IMR-90 (cell line): Measurements from ENCODE around the gene C20orf144. TPM values are rescaled to one million over a fixed set of nuclear protein-coding genes. Genes with fewer than 3 reads are reported as not detected.
A peak's percentile ranks its signal among the peaks of the same experiment; 100 is the strongest.

Experiments used
- ATAC-seq: fragments of 200-7000 bp; cut with Tn5 transposase; 2 replicates; pipeline ENCODE4 v1.9.1; 2020; ENCODE audit warnings: low read depth, mild to moderate bottlenecking, moderate library complexity
- BruUV-seq: library from RNA; stranded (reverse); fragments of 400-500 nt; replicated peaks from 2 replicates; lab custom pipeline; 2021; lab: Mats Ljungman, UMichigan
- CTCF ChIA-PET: fragments of 300-600 bp; formaldehyde crosslinking; extraction: SDS; loops from one replicate; lab custom pipeline; 2021; ENCODE audit warnings: antibody characterized with exemption; lab: Yijun Ruan, JAX
- POLR2A ChIA-PET: fragments of 300-600 bp; sonication (Branson Sonifier 250); formaldehyde crosslinking; loops from one replicate; lab custom pipeline; 2022; ENCODE audit warnings: antibody characterized with exemption; ENCODE audit not compliant: unreplicated experiment; lab: Charles Lee
- DNase-seq: peaks from one replicate; pipeline ENCODE4 v3.0.0; 2013
- H2AFZ ChIP-seq: replicated peaks from 2 replicates; pipeline ENCODE3; 2013; ENCODE audit warnings: low read length, mild to moderate bottlenecking; ENCODE audit not compliant: poor library complexity
- H2AK5ac ChIP-seq: 2 replicates; pipeline ENCODE4 v1.6.1; 2013; ENCODE audit warnings: low read depth, low read length, inconsistent platforms
- H2AK9ac ChIP-seq: replicated peaks from 2 replicates; pipeline ENCODE3; 2013; ENCODE audit warnings: mild to moderate bottlenecking, low read depth, low read length, moderate library complexity; ENCODE audit not compliant: poor library complexity
- H2BK120ac ChIP-seq: 2 replicates; pipeline ENCODE4 v1.6.1; 2013; ENCODE audit warnings: low read depth, low read length, inconsistent platforms
- H2BK15ac ChIP-seq: 3 replicates; pipeline ENCODE4 v1.6.1; 2013; ENCODE audit warnings: low read depth, low read length, inconsistent platforms
- H2BK20ac ChIP-seq: 2 replicates; pipeline ENCODE4 v1.6.1; 2013; ENCODE audit warnings: low read depth, mild to moderate bottlenecking, inconsistent platforms, low read length, moderate library complexity
- H2BK5ac ChIP-seq: 2 replicates; pipeline ENCODE4 v1.6.1; 2013; ENCODE audit warnings: mild to moderate bottlenecking, low read depth, low read length, inconsistent platforms; ENCODE audit not compliant: poor library complexity, severe bottlenecking
- H3K14ac ChIP-seq: replicated peaks from 2 replicates; pipeline ENCODE4 v1.6.1; 2013; ENCODE audit warnings: low read depth, low read length, inconsistent platforms
- H3K18ac ChIP-seq: 2 replicates; pipeline ENCODE4 v1.6.1; 2013; ENCODE audit warnings: low read depth, low read length, control low read depth
- H3K23ac ChIP-seq: 2 replicates; pipeline ENCODE4 v1.6.1; 2013; ENCODE audit warnings: low read depth, low read length, inconsistent platforms
- H3K27ac ChIP-seq: 2 replicates; pipeline ENCODE4 v1.5.1; 2013; ENCODE audit warnings: mild to moderate bottlenecking, control low read depth, low read length; ENCODE audit not compliant: insufficient read depth
- H3K27me3 ChIP-seq: 2 replicates; pipeline ENCODE4 v1.6.1; 2013; ENCODE audit warnings: low read length; ENCODE audit not compliant: control insufficient read depth, insufficient read depth
- H3K36me3 ChIP-seq: 2 replicates; pipeline ENCODE4 v1.6.1; 2013; ENCODE audit warnings: low read length, mixed read lengths; ENCODE audit not compliant: control insufficient read depth, insufficient read depth
- H3K4ac ChIP-seq: 2 replicates; pipeline ENCODE4 v1.6.1; 2013; ENCODE audit warnings: low read depth, low read length, inconsistent platforms
- H3K4me1 ChIP-seq: 2 replicates; pipeline ENCODE4 v1.6.1; 2013; ENCODE audit warnings: low read length, mixed read lengths; ENCODE audit not compliant: control insufficient read depth, insufficient read depth
- H3K4me2 ChIP-seq: 2 replicates; pipeline ENCODE4 v1.6.1; 2013; ENCODE audit warnings: low read depth, mild to moderate bottlenecking, control low read depth, low read length, moderate library complexity
- H3K4me3 ChIP-seq: 2 replicates; pipeline ENCODE4 v1.5.1; 2013; ENCODE audit warnings: low read depth, mild to moderate bottlenecking, control low read depth, low read length, moderate library complexity; ENCODE audit not compliant: insufficient read depth
- H3K56ac ChIP-seq: 2 replicates; pipeline ENCODE4 v1.6.1; 2013; ENCODE audit warnings: low read length, inconsistent platforms; ENCODE audit not compliant: insufficient read depth; ENCODE audit errors: extremely low read depth
- H3K79me1 ChIP-seq, 2 experiments: 2 replicates each; pipeline ENCODE4 v1.6.1; 2013; ENCODE audit warnings: low read length in 2 of 2, inconsistent platforms in 1 of 2, low read depth in 1 of 2
- H3K9ac ChIP-seq: 2 replicates; pipeline ENCODE4 v1.6.1; 2013; ENCODE audit warnings: low read depth, low read length, control low read depth
- H3K9me1 ChIP-seq: 2 replicates; pipeline ENCODE4 v1.6.1; 2013; ENCODE audit warnings: low read length, inconsistent platforms; ENCODE audit not compliant: insufficient read depth
- H3K9me3 ChIP-seq: 2 replicates; pipeline ENCODE4 v1.6.1; 2013; ENCODE audit warnings: low read length; ENCODE audit not compliant: control insufficient read depth, insufficient read depth
- H4K20me1 ChIP-seq: 2 replicates; pipeline ENCODE4 v1.6.1; 2013; ENCODE audit warnings: low read length, inconsistent platforms; ENCODE audit not compliant: insufficient read depth
- H4K5ac ChIP-seq: 2 replicates; pipeline ENCODE4 v1.6.1; 2013; ENCODE audit warnings: mild to moderate bottlenecking, low read depth, low read length, control low read depth
- H4K8ac ChIP-seq, 2 experiments: 2 replicates each; pipeline ENCODE4 v1.6.1; 2013; ENCODE audit warnings: low read depth in 2 of 2, low read length in 2 of 2, control low read depth in 1 of 2, inconsistent platforms in 1 of 2
- H4K91ac ChIP-seq: 2 replicates; pipeline ENCODE4 v1.6.1; 2013; ENCODE audit warnings: low read depth, low read length, inconsistent platforms; ENCODE audit not compliant: insufficient read depth
- MAZ ChIP-seq: IDR thresholded peaks from 2 replicates; pipeline ENCODE4 v1.6.1; 2012; ENCODE audit warnings: low read depth, mild to moderate bottlenecking, low read length, improper control_type of control experiment, moderate library complexity, borderline replicate concordance
- RAD21 ChIP-seq: IDR thresholded peaks from 2 replicates; pipeline ENCODE4 v1.6.1; 2012; ENCODE audit warnings: low read length, improper control_type of control experiment
- WGBS, 2 experiments: methylation state at CpG; one replicate each; pipeline versions ENCODE4 v1.1.5 to v1.1.7; 2013; ENCODE audit warnings: missing lambda C conversion rate in 2 of 2; ENCODE audit not compliant: insufficient read length in 1 of 2; ENCODE audit errors: extremely low coverage in 2 of 2; 5-methylcytosine and 5-hydroxymethylcytosine counted together
- dilution Hi-C: fragments of 300-500 bp; cut with HindIII; formaldehyde crosslinking; loops from one replicate; pipeline ENCODE4 v1.14.3; 2018; ENCODE audit warnings: low sequenced_read_pairs; ENCODE audit not compliant: unreplicated experiment
- in situ Hi-C: fragments of 300-500 bp; cut with MboI; formaldehyde crosslinking; loops from 3 replicates; pipeline ENCODE4 v1.14.3; 2019; ENCODE audit warnings: low sequenced_read_pairs, inconsistent platforms, mixed read lengths
- intact Hi-C: fragments of 100-400 bp; cut with micrococcal nuclease; formaldehyde crosslinking; loops from 2 replicates; pipeline ENCODE4 v1.10.0; 2022
- polyA plus RNA-seq, 3 experiments: library from polyadenylated mRNA; depleted of rRNA; stranded (reverse); fragments of >200 nt; gene quantifications; 2 replicates each; pipeline ENCODE4 v1.2.3, GENCODE V29; 2012; ENCODE audit warnings: low replicate concordance in 1 of 3
- total RNA-seq: library from RNA; depleted of rRNA; stranded (reverse); fragments of >200 nt; gene quantifications from 2 replicates; pipeline ENCODE4 v1.2.3, GENCODE V29; 2012

C20orf144 gene
- total and polyA plus RNA-seq, 2 of the 4 experiments (the other 2 are of a cell fraction): under 0.01 to 0.19 TPM

DNA sequence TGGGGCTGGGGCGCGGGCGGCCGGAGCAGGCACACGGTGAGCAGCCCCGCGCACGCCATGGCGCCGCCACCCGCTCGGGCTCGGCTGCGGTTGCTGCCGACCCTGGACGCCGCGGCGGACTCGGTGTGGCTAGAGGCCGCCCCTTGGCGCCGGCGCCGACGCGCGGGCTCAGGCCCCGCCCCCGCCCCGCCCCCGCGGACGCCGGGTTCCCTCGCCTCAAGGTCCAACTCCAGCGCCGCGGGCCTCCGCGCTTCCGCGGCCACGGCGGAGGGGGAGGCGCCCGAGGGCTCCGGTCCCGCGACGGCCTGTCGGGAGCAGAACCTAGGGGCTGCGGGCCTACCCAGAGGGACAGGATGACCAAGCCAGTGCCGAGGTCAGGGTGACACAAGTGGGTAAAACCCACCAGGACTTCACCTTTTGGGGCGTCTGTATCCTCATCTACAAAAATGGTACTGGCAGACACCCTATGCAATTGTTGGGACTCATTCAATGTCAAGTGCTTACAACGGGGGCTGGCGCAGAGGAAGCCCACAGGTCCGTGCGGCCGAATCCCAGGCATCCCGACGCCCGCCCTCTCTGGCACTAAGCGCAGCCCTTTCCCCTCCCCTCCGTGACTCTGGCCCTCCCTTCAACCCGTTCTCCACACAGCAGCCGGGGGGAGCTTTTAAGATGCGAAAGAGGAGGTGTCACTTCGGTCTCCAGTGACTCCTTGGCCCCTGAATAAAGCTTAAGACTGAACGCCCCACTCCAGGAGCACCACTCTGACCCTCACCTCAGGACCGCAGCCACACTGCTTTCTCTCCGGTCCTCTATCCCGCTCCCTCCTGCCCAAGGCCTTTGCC is 12.4 kb downstream of the C20orf144 start, which contains the start of gene NECAB3:
TSS of gene NECAB3 (minus strand) at position 135 of the 842 bp plus-strand sequence. CDS start at position 59, 76 bp downstream.
- BruUV-seq: no TSS peak
- ATAC-seq: peak; percentile 94
- Histone ChIP-seq H3K9ac (peak within 1 kb of the TSS; percentile 99), H3K27me3 (no peaks in the 10 kb centered on the region), H4K20me1 (peaks cover 16% of the 10 kb centered on the region; the same call in 1 of the 2 replicates), H2BK120ac (peak within 1 kb of the TSS; percentile 71), H3K27ac (peak within 1 kb of the TSS; percentile 78), H3K4me1 (peaks cover 27% of the 10 kb centered on the region), H3K14ac (peak within 1 kb of the TSS; percentile 100), H3K56ac (peak within 1 kb of the TSS; percentile 53; the same call in 1 of the 2 replicates), H3K9me1 (peaks cover 18% of the 10 kb centered on the region), H4K8ac (peak within 1 kb of the TSS; percentile 79 to 96), H3K79me1 (peaks cover 8 to 53% of the 10 kb centered on the region in 2 experiments; a peak in 3 of 4 replicates), H3K36me3 (peaks cover 8% of the 10 kb centered on the region; the same call in 1 of the 2 replicates), H3K4me3 (peak within 1 kb of the TSS; percentile 94), H2AK9ac (peak within 1 kb of the TSS; percentile 97), H2BK5ac (peak within 1 kb of the TSS; percentile 70), H3K4ac (peak within 1 kb of the TSS; percentile 96), H3K4me2 (peak within 1 kb of the TSS; percentile 99), H2BK20ac (peak within 1 kb of the TSS; percentile 40), H3K23ac (peak within 1 kb of the TSS; percentile 96), H3K18ac (peak within 1 kb of the TSS; percentile 85), H2AFZ (peak within 1 kb of the TSS; percentile 92), H2AK5ac (peak within 1 kb of the TSS; percentile 98), H3K9me3 (no peaks in the 10 kb centered on the region), H2BK15ac (peak within 1 kb of the TSS; percentile 80; the same call in 1 of the 3 replicates), H4K91ac (peak within 1 kb of the TSS; percentile 81), H4K5ac (peak within 1 kb of the TSS; percentile 78)
- dilution Hi-C loops (no loop called here), in situ Hi-C loops (no loop called here), intact Hi-C loops (no loop called here)
- CTCF ChIA-PET: no interaction called here
- TF ChIP-seq MAZ: peak; percentile 65; the same call in 1 of the 2 replicates
- no peak for TF ChIP-seq RAD21
- peak; percentile 59 for DNase-seq
- POLR2A ChIA-PET: interaction anchor here (0.6 kb wide), 1 partner anchor 255 kb away, joined by 4 read pairs; no protein-coding TSS in a partner anchor
- WGBS, 2 experiments: 3% methylated on average over 60 of the region's 73 CpGs; no CpG with 5 or more reads in 1 of the 2 experiments
